SK-MEL-5 (cell line): ENCODE results near the gene WFDC8. TPM values are rescaled to one million over a fixed set of nuclear protein-coding genes. Genes with fewer than 3 reads are reported as not detected.
"Not testable (repeated sequence)": the region's sequence is repeated elsewhere in the genome, so short reads cannot be mapped to it uniquely, and the experiment has no call there.

Experiments used
- DNase-seq: peaks from one replicate; pipeline ENCODE4 v3.0.0-alpha.2; 2016; ENCODE audit warnings: low read depth, low spot score
- in situ Hi-C: cut with HindIII; loops from 2 replicates; pipeline ENCODE4 v1.10.0; 2016; ENCODE audit warnings: low sequenced_read_pairs, high pct_unique_total_duplicates, low pct_unique_long_range_greater_than_20kb
- polyA plus RNA-seq, 2 experiments: library from polyadenylated mRNA; depleted of rRNA; stranded (reverse); fragments of >200 nt; gene quantifications; 2 replicates each; pipeline ENCODE4 v1.2.3, GENCODE V29; 2015
- total RNA-seq: library from RNA; depleted of rRNA; stranded (reverse); fragments of >200 nt; shearing (Covaris generic); gene quantifications from 2 replicates; pipeline ENCODE4 v1.2.3, GENCODE V29; 2014; rRNA removed

WFDC8 gene
- not detected in 2 replicates for total RNA-seq
- not detected in 2 replicates for polyA plus RNA-seq (2015; cell fraction: cytosol; rRNA removed)
- not detected in 2 replicates for polyA plus RNA-seq (2015; cell fraction: nucleus; rRNA removed)

GRCh38 chr20:45579184-45579583, at the start of gene WFDC8:
WFDC8 (minus strand) TSS chr20:45579284; CDS start chr20:45579247, 37 bp downstream.
- in situ Hi-C loops = no loop called here
- DNase-seq = no peak

GRCh38 chr20:45626540-45626939, 47.5 kb upstream of the WFDC8 start:
- no peak for DNase-seq
- in situ Hi-C loops = no loop called here

- no peak for DNase-seq
- in situ Hi-C loops = no loop called here
Measured at GRCh38 chr20:45621593-45621992, 42.5 kb upstream of the WFDC8 start.

GRCh38 chr20:45617591-45617990, 38.5 kb upstream of the WFDC8 start:
- no peak for DNase-seq
- in situ Hi-C loops = no loop called here

GRCh38 chr20:45612314-45612713, 33.2 kb upstream of the WFDC8 start:
- in situ Hi-C loops = no loop called here
- DNase-seq = no peak

GRCh38 chr20:45611054-45611453, 32.0 kb upstream of the WFDC8 start:
- DNase-seq = peak; percentile 17
- in situ Hi-C loops = no loop called here

- in situ Hi-C loops = no loop called here
- DNase-seq = no peak
Measured at GRCh38 chr20:45607810-45608209, 28.7 kb upstream of the WFDC8 start.

- no peak for DNase-seq
- in situ Hi-C loops = no loop called here
Measured at GRCh38 chr20:45595235-45595634, 16.2 kb upstream of the WFDC8 start.

GRCh38 chr20:45593498-45593897, 14.4 kb upstream of the WFDC8 start:
- DNase-seq = no peak
- in situ Hi-C loops = no loop called here

- DNase-seq = peak; percentile 80
- in situ Hi-C loops = no loop called here
Measured at GRCh38 chr20:45592574-45593189, 13.6 kb upstream of the WFDC8 start.

- no peak for DNase-seq
- in situ Hi-C loops = no loop called here
Measured at GRCh38 chr20:45589725-45590124, 10.6 kb upstream of the WFDC8 start.

GRCh38 chr20:45588800-45589199, 9.7 kb upstream of the WFDC8 start:
- DNase-seq = no peak
- in situ Hi-C loops = no loop called here

- DNase-seq, in situ Hi-C loops: not testable (repeated sequence)
Measured at GRCh38 chr20:45585986-45586385, 6.9 kb upstream of the WFDC8 start.

GRCh38 chr20:45584294-45584693, 5.2 kb upstream of the WFDC8 start:
- DNase-seq, in situ Hi-C loops: not testable (repeated sequence)

GRCh38 chr20:45583502-45583901, 4.4 kb upstream of the WFDC8 start:
- DNase-seq = no peak
- in situ Hi-C loops = no loop called here

GRCh38 chr20:45581702-45582101, 2.6 kb upstream of the WFDC8 start:
- in situ Hi-C loops = no loop called here

GRCh38 chr20:45578231-45578630, 853 bp downstream of the WFDC8 start:
- in situ Hi-C loops = no loop called here
- DNase-seq = no peak

More at GRCh38 chr20:45581702-45582101, 2.6 kb upstream of the WFDC8 start:
- no peak for DNase-seq

- in situ Hi-C loops = no loop called here
- DNase-seq = no peak
Measured at GRCh38 chr20:45576995-45577394, 2.1 kb downstream of the WFDC8 start.

GRCh38 chr20:45575931-45576330, 3.2 kb downstream of the WFDC8 start:
- DNase-seq = no peak
- in situ Hi-C loops = no loop called here
